Measurements from ENCODE around the gene NBPF15.
"Not testable (repeated sequence)": the region's sequence is repeated elsewhere in the genome, so short reads cannot be mapped to it uniquely, and the experiment has no call there.

The NBPF15 gene, protein sequence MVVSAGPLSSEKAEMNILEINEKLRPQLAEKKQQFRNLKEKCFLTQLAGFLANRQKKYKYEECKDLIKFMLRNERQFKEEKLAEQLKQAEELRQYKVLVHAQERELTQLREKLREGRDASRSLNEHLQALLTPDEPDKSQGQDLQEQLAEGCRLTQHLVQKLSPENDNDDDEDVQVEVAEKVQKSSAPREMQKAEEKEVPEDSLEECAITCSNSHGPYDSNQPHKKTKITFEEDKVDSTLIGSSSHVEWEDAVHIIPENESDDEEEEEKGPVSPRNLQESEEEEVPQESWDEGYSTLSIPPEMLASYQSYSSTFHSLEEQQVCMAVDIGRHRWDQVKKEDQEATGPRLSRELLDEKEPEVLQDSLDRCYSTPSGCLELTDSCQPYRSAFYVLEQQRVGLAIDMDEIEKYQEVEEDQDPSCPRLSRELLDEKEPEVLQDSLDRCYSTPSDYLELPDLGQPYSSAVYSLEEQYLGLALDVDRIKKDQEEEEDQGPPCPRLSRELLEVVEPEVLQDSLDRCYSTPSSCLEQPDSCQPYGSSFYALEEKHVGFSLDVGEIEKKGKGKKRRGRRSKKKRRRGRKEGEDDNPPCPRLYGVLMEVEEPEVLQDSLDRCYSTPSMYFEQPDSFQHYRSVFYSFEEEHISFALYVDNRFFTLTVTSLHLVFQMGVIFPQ

GRCh38 chr1:144461136-144461759 lies at the start of gene NBPF15:
Gene NBPF15, minus strand, starts transcription at chr1:144461669. Its CDS starts 21,666 bp downstream, at chr1:144440003.
- peak; percentile 48 to 55 for DNase-seq (ENCODE audit: low read depth in 1 of 2, low spot score in 1 of 2)

- DNase-seq (ENCODE audit: low read depth in 1 of 2, low spot score in 1 of 2) = not testable (repeated sequence)
These were observed 35.0 kb upstream of the NBPF15 start for GRCh38 chr1:144496429-144496828.

GRCh38 chr1:144494130-144494529 lies 32.7 kb upstream of the NBPF15 start:
- DNase-seq (ENCODE audit: low read depth in 1 of 2, low spot score in 1 of 2) = not testable (repeated sequence)

DNA sequence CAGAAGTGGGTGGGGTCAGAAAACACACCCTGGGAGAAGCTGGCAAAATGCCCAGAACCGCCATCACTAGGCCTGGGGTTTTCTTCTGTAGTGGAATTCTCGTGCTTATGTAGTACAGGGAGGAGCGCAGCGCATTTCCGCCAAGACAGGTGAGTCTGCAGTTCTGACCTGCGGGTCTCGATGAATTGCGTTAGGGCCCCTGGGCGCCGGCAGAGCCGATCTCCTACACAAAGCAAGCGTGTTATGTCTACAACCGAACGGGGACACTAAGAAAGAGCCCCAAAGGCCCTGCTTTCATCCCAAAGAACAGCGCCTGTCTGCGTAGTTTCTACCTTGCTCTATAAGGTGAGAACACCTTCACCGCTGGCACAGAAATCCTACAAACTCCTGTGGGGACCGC lies 28.9 kb upstream of the NBPF15 start:
- not testable (repeated sequence) for DNase-seq (ENCODE audit: low read depth in 1 of 2, low spot score in 1 of 2)

- DNase-seq (ENCODE audit: low read depth in 1 of 2, low spot score in 1 of 2) = not testable (repeated sequence)
These were observed 25.5 kb upstream of the NBPF15 start for GRCh38 chr1:144487002-144487401.

DNA sequence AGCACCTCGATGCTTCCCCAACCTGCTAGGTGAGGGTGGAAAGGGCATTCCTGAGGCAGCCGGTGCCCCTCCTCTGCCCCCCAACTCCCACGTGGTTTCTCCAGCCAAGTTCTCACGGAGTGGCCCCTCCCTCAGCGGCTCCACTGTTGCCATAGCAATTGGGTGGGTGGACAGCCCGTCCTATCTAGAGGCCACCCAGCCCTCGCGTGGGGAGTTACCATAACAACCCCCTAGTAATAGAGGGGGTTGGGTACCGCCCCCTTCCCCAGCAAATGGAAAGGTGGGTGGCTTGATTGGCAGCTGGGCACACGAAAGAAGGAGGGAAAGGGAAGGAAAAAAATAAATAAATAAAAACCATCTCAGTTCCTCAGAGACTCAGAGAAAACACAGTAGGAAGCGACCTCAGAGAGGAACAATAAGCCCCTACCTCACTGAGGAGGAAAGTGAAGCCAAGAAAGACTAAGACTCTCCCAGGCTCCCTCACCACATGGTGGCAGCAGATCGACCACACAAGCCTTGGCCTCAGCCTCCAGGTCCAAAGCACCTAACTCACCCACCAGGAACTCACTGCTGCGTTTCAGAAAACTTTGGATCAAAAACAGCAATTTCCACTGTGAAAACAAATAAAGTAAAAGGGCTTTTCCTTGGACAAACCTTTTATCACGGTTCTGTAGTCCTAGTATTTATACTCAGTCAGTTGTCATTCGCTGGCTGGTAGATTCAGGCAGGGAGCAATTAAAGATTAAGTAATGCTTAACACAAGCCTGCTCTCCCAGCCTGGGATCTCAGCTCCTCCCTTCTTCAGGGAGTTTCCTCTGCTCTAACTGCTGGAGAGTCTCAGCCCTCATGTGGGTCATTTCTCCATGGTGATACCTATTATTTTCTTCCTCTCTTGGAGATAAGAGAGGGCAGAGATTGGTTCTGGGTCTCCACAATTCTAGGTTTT lies 23.9 kb upstream of the NBPF15 start:
- not testable (repeated sequence) for DNase-seq (ENCODE audit: low read depth in 1 of 2, low spot score in 1 of 2)

- DNase-seq (ENCODE audit: low read depth in 1 of 2, low spot score in 1 of 2) = not testable (repeated sequence)
These were observed 12.4 kb upstream of the NBPF15 start for GRCh38 chr1:144473897-144474296.

DNA sequence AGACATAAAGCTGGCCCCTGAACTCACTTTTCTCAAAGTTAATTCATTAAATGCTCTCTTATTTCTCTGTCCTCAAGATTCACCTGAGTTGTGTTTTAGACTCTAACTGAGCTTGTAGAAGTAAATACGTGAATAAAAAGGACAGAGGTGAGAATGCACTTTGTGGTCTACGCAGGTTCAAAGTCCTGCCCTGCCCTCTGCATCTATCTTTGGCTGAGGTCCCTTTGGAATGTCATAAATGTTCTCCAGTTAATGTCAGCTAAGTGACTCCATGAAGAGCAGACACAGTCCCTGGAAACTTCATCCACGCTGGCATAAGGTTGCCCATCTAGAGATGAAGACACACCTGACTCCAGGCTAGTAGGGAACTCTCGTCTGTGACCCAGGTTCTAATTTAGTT lies 10.0 kb upstream of the NBPF15 start:
- DNase-seq (ENCODE audit: low read depth in 1 of 2, low spot score in 1 of 2) = not testable (repeated sequence)

DNA sequence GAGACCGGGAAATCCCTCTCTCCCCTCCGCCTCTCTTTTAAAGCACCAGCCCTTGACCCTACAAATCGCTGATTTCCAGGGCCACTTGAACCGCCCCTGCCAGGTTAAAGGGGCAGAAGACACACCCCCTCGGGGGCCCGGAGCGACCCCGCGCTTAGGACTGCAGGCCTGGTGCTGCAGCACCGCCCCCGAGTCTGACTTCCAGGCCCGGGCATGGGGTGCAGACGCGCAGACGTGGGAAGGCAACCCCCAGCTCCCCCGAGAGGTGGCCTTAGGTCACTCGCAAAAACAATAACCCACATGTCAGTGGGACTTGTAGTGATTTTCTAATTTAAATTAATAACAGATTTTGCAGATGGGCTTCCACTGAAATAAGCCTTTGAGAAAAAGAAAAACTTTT lies 309 bp upstream of the NBPF15 start:
- DNase-seq (ENCODE audit: low read depth in 1 of 2, low spot score in 1 of 2) = not testable (repeated sequence)

DNA sequence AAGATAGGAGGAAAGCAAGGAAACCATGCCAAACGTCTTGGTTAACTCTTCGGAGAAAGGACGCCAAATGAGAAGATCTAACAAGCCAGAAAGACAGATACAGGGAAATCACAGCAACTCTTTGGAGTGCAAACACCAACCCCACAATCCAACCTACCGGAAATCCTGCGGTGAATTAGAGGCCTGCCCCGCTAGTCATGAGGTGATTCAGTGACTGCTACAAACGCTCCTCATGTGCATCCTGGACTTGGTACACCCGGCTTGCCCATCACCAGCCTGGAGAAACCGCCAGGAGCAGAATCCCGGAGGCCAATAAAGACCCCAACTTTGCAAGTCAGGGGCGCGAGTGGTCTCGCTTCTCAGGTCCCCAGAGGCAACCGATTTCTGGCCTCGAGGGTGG lies 783 bp downstream of the NBPF15 start:
- DNase-seq (ENCODE audit: low read depth in 1 of 2, low spot score in 1 of 2) = not testable (repeated sequence)

- not testable (repeated sequence) for DNase-seq (ENCODE audit: low read depth in 1 of 2, low spot score in 1 of 2)
These were observed 19.1 kb downstream of the NBPF15 start for GRCh38 chr1:144442402-144442801.

DNA sequence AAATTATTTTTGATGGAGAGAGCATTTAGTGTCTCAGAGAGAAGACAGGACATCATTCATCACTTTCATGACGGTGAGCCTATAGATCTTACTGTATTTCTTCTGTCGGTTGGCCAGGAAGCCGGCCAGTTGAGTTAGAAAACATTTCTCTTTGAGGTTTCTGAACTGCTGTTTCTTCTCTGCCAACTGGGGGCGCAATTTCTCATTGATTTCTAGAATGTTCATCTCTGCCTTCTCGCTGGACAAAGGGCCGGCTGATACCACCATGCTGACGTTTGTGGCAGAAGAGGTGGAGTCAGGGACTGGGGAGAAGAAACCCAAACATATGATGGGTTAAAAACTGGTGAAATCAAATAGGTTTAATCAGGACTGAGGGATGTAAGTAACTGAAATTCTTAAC lies 21.7 kb downstream of the NBPF15 start:
- not testable (repeated sequence) for DNase-seq (ENCODE audit: low read depth in 1 of 2, low spot score in 1 of 2)

DNA sequence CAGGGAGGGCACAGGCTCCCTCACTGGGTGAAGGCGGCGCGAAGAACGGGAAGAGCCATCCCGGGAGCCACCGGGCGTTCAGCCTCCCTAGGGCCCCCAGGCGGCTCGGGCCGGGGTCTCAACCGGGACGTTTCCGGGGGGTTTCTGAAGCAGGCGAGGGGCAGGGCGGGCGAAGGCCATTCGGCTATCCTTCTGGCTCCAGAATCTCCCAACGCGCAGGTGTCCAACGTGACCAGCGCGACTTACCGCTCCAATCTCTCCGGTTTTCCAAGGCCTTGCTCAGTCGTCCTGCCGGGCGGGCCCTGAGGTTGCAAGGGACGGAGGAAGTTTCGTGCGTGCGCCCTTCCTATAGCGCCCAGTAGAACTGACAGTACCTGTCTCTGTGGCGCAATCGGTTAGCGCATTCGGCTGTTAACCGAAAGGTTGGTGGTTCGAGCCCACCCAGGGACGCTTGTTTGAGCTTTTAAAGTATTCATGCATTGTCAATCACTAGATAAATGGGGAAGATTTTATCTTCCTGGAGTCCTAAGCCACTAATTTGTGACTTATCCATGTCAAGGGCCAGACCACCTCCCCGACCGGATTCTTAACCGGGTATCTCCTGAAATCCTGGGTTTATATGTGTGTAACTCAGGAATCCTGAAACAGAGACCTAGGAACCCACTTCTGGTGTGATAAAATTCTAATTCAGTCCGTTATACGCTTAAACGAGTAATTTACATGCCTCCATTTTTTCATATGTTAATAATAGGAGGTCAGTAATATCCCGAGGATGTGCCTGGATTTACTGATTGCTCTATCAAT lies 42.4 kb downstream of the NBPF15 start:
- DNase-seq (ENCODE audit: low read depth in 1 of 2, low spot score in 1 of 2) = peak; percentile 46 to 60

- not testable (repeated sequence) for DNase-seq (ENCODE audit: low read depth in 1 of 2, low spot score in 1 of 2)
These were observed 47.9 kb downstream of the NBPF15 start for GRCh38 chr1:144413404-144414118.

- peak; percentile 64 to 74 for DNase-seq (ENCODE audit: low read depth in 1 of 2, low spot score in 1 of 2)
These were observed 48.7 kb downstream of the NBPF15 start for GRCh38 chr1:144412491-144413403.

GRCh38 chr1:144412068-144412471 lies 49.4 kb downstream of the NBPF15 start:
- DNase-seq (ENCODE audit: low read depth in 1 of 2, low spot score in 1 of 2) = peak; percentile 60 to 62

DNA sequence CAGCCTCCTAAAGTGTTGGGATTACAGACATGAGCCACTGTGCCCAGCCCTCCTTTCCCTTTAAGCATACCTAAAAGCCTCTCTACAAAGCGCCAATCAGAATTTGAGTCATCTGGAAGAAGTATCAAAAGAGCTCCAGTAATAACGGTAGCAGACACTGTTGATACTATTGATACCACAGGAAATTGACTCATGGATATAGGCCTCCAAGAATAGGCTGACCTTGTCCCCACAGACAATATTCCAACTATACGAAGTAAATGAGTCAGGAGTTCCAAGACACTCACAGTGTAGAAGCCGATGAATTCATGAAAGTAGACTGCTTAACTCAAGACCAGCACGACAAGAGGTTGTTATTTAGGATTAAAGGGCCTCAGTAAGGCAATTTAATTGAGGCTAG lies 58.7 kb downstream of the NBPF15 start:
- DNase-seq (ENCODE audit: low read depth in 1 of 2, low spot score in 1 of 2) = not testable (repeated sequence)

GRCh38 chr1:144371651-144372050 lies 89.8 kb downstream of the NBPF15 start:
- not testable (repeated sequence) for DNase-seq (ENCODE audit: low read depth in 1 of 2, low spot score in 1 of 2)

All from stimulated activated CD4-positive, alpha-beta T cell treated with anti-CD3 and anti-CD28 coated beads, Interleukin-15, amount 100 ng/mL, for 1 hour (primary cell).